ENCODE data around the gene RRN3.
"Not testable (repeated sequence)": the region's sequence is repeated elsewhere in the genome, so short reads cannot be mapped to it uniquely, and the experiment has no call there.

The RRN3 gene

GRCh38 chr16:15093955-15094827, at the start of gene RRN3:
Gene RRN3 (minus strand): TSS chr16:15094272. CDS start chr16:15094233, 39 bp downstream.
- Mint-ChIP-seq H3K4me1 (ENCODE audit: low read depth) (peaks cover 12% of the 10 kb centered on the region), H3K27ac (peak within 1 kb of the TSS; percentile 95), H3K4me3 (peak within 1 kb of the TSS; percentile 97), H3K36me3 (ENCODE audit: low read depth) (peaks cover 11% of the 10 kb centered on the region)
- peak; percentile 88 for DNase-seq (ENCODE audit: low spot score)
- not testable (repeated sequence) for H3K9me3 Mint-ChIP-seq; H3K27me3 Mint-ChIP-seq (ENCODE audit: low read depth)

GRCh38 chr16:15143601-15144091, 49.6 kb upstream of the RRN3 start:
- not testable (repeated sequence) for H3K27ac Mint-ChIP-seq; H3K4me1 Mint-ChIP-seq (ENCODE audit: low read depth); H3K9me3 Mint-ChIP-seq; H3K36me3 Mint-ChIP-seq (ENCODE audit: low read depth); DNase-seq (ENCODE audit: low spot score); H3K4me3 Mint-ChIP-seq; H3K27me3 Mint-ChIP-seq (ENCODE audit: low read depth)

GRCh38 chr16:15142891-15143600, 49.0 kb upstream of the RRN3 start:
- H3K4me3 Mint-ChIP-seq; H3K27ac Mint-ChIP-seq; H3K4me1 Mint-ChIP-seq (ENCODE audit: low read depth); H3K36me3 Mint-ChIP-seq (ENCODE audit: low read depth); H3K9me3 Mint-ChIP-seq; DNase-seq (ENCODE audit: low spot score); H3K27me3 Mint-ChIP-seq (ENCODE audit: low read depth): not testable (repeated sequence)

GRCh38 chr16:15142107-15142890, 48.2 kb upstream of the RRN3 start:
- not testable (repeated sequence) for DNase-seq (ENCODE audit: low spot score); H3K27me3 Mint-ChIP-seq (ENCODE audit: low read depth); H3K4me3 Mint-ChIP-seq; H3K27ac Mint-ChIP-seq; H3K9me3 Mint-ChIP-seq; H3K36me3 Mint-ChIP-seq (ENCODE audit: low read depth); H3K4me1 Mint-ChIP-seq (ENCODE audit: low read depth)

- no peaks in the 10 kb centered on the region for H3K4me1 Mint-ChIP-seq (ENCODE audit: low read depth)
- H3K9me3 Mint-ChIP-seq: no peaks in the 10 kb centered on the region
- H3K27me3 Mint-ChIP-seq (ENCODE audit: low read depth): no peaks in the 10 kb centered on the region
- no peak overlapping the region for H3K27ac Mint-ChIP-seq
- no peak for DNase-seq (ENCODE audit: low spot score)
- H3K36me3 Mint-ChIP-seq (ENCODE audit: low read depth): no peaks in the 10 kb centered on the region
- H3K4me3 Mint-ChIP-seq: no peak overlapping the region
These were observed 47.5 kb upstream of the RRN3 start for GRCh38 chr16:15141586-15141985.

- not testable (repeated sequence) for H3K9me3 Mint-ChIP-seq; DNase-seq (ENCODE audit: low spot score); H3K4me1 Mint-ChIP-seq (ENCODE audit: low read depth); H3K27ac Mint-ChIP-seq; H3K27me3 Mint-ChIP-seq (ENCODE audit: low read depth); H3K4me3 Mint-ChIP-seq; H3K36me3 Mint-ChIP-seq (ENCODE audit: low read depth)
These were observed 46.6 kb upstream of the RRN3 start for GRCh38 chr16:15140444-15141365.

GRCh38 chr16:15137514-15137913, 43.4 kb upstream of the RRN3 start:
- H3K27ac Mint-ChIP-seq; H3K36me3 Mint-ChIP-seq (ENCODE audit: low read depth); H3K4me1 Mint-ChIP-seq (ENCODE audit: low read depth); DNase-seq (ENCODE audit: low spot score); H3K9me3 Mint-ChIP-seq; H3K27me3 Mint-ChIP-seq (ENCODE audit: low read depth); H3K4me3 Mint-ChIP-seq: not testable (repeated sequence)

GRCh38 chr16:15135483-15136360, 41.6 kb upstream of the RRN3 start:
- not testable (repeated sequence) for H3K4me1 Mint-ChIP-seq (ENCODE audit: low read depth); H3K27ac Mint-ChIP-seq; DNase-seq (ENCODE audit: low spot score)

GRCh38 chr16:15134752-15135482, 40.8 kb upstream of the RRN3 start:
- H3K27ac Mint-ChIP-seq; DNase-seq (ENCODE audit: low spot score); H3K4me1 Mint-ChIP-seq (ENCODE audit: low read depth); H3K4me3 Mint-ChIP-seq; H3K9me3 Mint-ChIP-seq; H3K27me3 Mint-ChIP-seq (ENCODE audit: low read depth); H3K36me3 Mint-ChIP-seq (ENCODE audit: low read depth): not testable (repeated sequence)

More at GRCh38 chr16:15135483-15136360, 41.6 kb upstream of the RRN3 start:
- H3K4me3 Mint-ChIP-seq; H3K9me3 Mint-ChIP-seq; H3K36me3 Mint-ChIP-seq (ENCODE audit: low read depth); H3K27me3 Mint-ChIP-seq (ENCODE audit: low read depth): not testable (repeated sequence)

- not testable (repeated sequence) for H3K4me1 Mint-ChIP-seq (ENCODE audit: low read depth); H3K27ac Mint-ChIP-seq; H3K27me3 Mint-ChIP-seq (ENCODE audit: low read depth); H3K4me3 Mint-ChIP-seq; DNase-seq (ENCODE audit: low spot score); H3K36me3 Mint-ChIP-seq (ENCODE audit: low read depth); H3K9me3 Mint-ChIP-seq
These were observed 39.5 kb upstream of the RRN3 start for GRCh38 chr16:15133554-15133953.

- H3K36me3 Mint-ChIP-seq (ENCODE audit: low read depth); H3K9me3 Mint-ChIP-seq; H3K4me3 Mint-ChIP-seq; H3K27me3 Mint-ChIP-seq (ENCODE audit: low read depth); H3K27ac Mint-ChIP-seq; H3K4me1 Mint-ChIP-seq (ENCODE audit: low read depth); DNase-seq (ENCODE audit: low spot score): not testable (repeated sequence)
These were observed 38.8 kb upstream of the RRN3 start for GRCh38 chr16:15132719-15133428.
